Mesothelial cell of epicardium (in vitro differentiated cells): Measurements from ENCODE around the gene METRNL. TPM values are rescaled to one million over a fixed set of nuclear protein-coding genes. Genes with fewer than 3 reads are reported as not detected.
"Not testable (repeated sequence)": the region's sequence is repeated elsewhere in the genome, so short reads cannot be mapped to it uniquely, and the experiment has no call there.

Experiments used
- DNase-seq, 2 experiments: peaks; one replicate each; pipeline ENCODE4 v3.0.0; 2021; ENCODE audit warnings: low spot score in 2 of 2; ENCODE audit not compliant: unreplicated experiment in 2 of 2
- H3K27ac Mint-ChIP-seq: 2 replicates; pipeline ENCODE4 v1.8.0; 2021; ENCODE audit warnings: mixed read lengths
- H3K27me3 Mint-ChIP-seq: 2 replicates; pipeline ENCODE4 v1.8.0; 2021; ENCODE audit warnings: low read depth, mixed read lengths
- H3K36me3 Mint-ChIP-seq: 2 replicates; pipeline ENCODE4 v1.8.0; 2021; ENCODE audit warnings: mixed read lengths
- H3K4me1 Mint-ChIP-seq: 2 replicates; pipeline ENCODE4 v1.8.0; 2021; ENCODE audit warnings: mixed read lengths
- H3K4me3 Mint-ChIP-seq: 2 replicates; pipeline ENCODE4 v1.8.0; 2021; ENCODE audit warnings: mild to moderate bottlenecking, moderate library complexity, mixed read lengths
- H3K9me3 Mint-ChIP-seq: 2 replicates; pipeline ENCODE4 v1.8.0; 2021; ENCODE audit warnings: mixed read lengths
- CTCF ChIP-seq: fragments of 200-600 bp; sonication (generic); IDR thresholded peaks from one replicate; pipeline ENCODE4 v1.5.0; 2021; ENCODE audit warnings: antibody characterized with exemption; ENCODE audit not compliant: unreplicated experiment
- total RNA-seq: library from RNA; stranded (reverse); gene quantifications from 3 replicates; pipeline ENCODE4 v1.2.1, GENCODE V29; 2021

Gene METRNL
- total RNA-seq, 1 donor from 2014 or later, result 106 TPM

- Mint-ChIP-seq H3K27me3 (no peaks in the 10 kb centered on the region), H3K4me3 (no peak overlapping the region), H3K9me3 (peaks cover 6% of the 10 kb centered on the region), H3K27ac (no peak overlapping the region), H3K4me1 (no peaks in the 10 kb centered on the region), H3K36me3 (peaks cover 60% of the 10 kb centered on the region)
- DNase-seq, result no peak
- TF ChIP-seq CTCF, result no peak
These were observed 43.7 kb upstream of the METRNL start for GRCh38 chr17:83035722-83036121.

- no peak for DNase-seq
- Mint-ChIP-seq H3K27me3 (no peaks in the 10 kb centered on the region), H3K36me3 (peaks cover 61% of the 10 kb centered on the region), H3K4me1 (no peaks in the 10 kb centered on the region), H3K4me3 (no peak overlapping the region), H3K9me3 (peaks cover 9% of the 10 kb centered on the region), H3K27ac (no peak overlapping the region)
- TF ChIP-seq CTCF, result no peak
These were observed 43.2 kb upstream of the METRNL start for GRCh38 chr17:83036193-83036592.

- Mint-ChIP-seq H3K4me1 (no peaks in the 10 kb centered on the region), H3K4me3 (no peak overlapping the region), H3K27ac (no peak overlapping the region), H3K36me3 (peaks cover 63% of the 10 kb centered on the region), H3K27me3 (no peaks in the 10 kb centered on the region), H3K9me3 (peaks cover 14% of the 10 kb centered on the region)
- no peak for TF ChIP-seq CTCF
- no peak for DNase-seq
These were observed 42.7 kb upstream of the METRNL start for GRCh38 chr17:83036666-83037065.

GRCh38 chr17:83037084-83037873, 42.1 kb upstream of the METRNL start:
- Mint-ChIP-seq H3K9me3 (peaks cover 18% of the 10 kb centered on the region), H3K4me3 (no peak overlapping the region), H3K4me1 (no peaks in the 10 kb centered on the region), H3K36me3 (peaks cover 66% of the 10 kb centered on the region), H3K27me3 (no peaks in the 10 kb centered on the region), H3K27ac (no peak overlapping the region)
- TF ChIP-seq CTCF, result no peak
- peak in 1 of 2 experiments; percentile 31 for DNase-seq

- Mint-ChIP-seq H3K27ac (no peak overlapping the region), H3K4me1 (no peaks in the 10 kb centered on the region), H3K9me3 (peaks cover 23% of the 10 kb centered on the region), H3K27me3 (no peaks in the 10 kb centered on the region), H3K36me3 (peaks cover 67% of the 10 kb centered on the region), H3K4me3 (no peak overlapping the region)
- no peak for TF ChIP-seq CTCF
- peak in 1 of 2 experiments; percentile 17 for DNase-seq
These were observed 41.6 kb upstream of the METRNL start for GRCh38 chr17:83037874-83038165.

- not testable (repeated sequence) for H3K27ac Mint-ChIP-seq, H3K4me1 Mint-ChIP-seq, H3K27me3 Mint-ChIP-seq, DNase-seq, H3K4me3 Mint-ChIP-seq
- peaks cover 74% of the 10 kb centered on the region for H3K36me3 Mint-ChIP-seq
- peaks cover 35% of the 10 kb centered on the region for H3K9me3 Mint-ChIP-seq
These were observed 40.4 kb upstream of the METRNL start for GRCh38 chr17:83038983-83039382.
